ENCODE data around the gene NUP214. TPM values are rescaled to one million over a fixed set of nuclear protein-coding genes. Genes with fewer than 3 reads are reported as not detected.

The NUP214 gene
- polyA plus RNA-seq, 1 experiment = 6.3 TPM

- no peak for DNase-seq (ENCODE audit: low read depth)
- POLR2A ChIA-PET = no interaction called here
- CTCF ChIA-PET = interaction anchor here (0.9 to 1.4 kb wide), 2 partner anchors 14 to 198 kb away, joined by 3 to 5 read pairs; no protein-coding TSS in a partner anchor
- no peak for TF ChIP-seq CTCF (IDR thresholded peaks at IDR 0.05; ENCODE audit: insufficient read depth, low read depth, low read length)
- Histone ChIP-seq H3K36me3 (ENCODE audit: control insufficient read depth, insufficient read depth, low read length) (peaks cover 26% of the 10 kb centered on the region), H3K27me3 (ENCODE audit: control insufficient read depth, insufficient read depth, low read length) (no peaks in the 10 kb centered on the region), H3K4me3 (ENCODE audit: low read depth, low read length) (no peak overlapping the region)
Measured at GRCh38 chr9:131138676-131139075, 13.3 kb downstream of the NUP214 start.

GRCh38 chr9:131140112-131140511 lies 14.7 kb downstream of the NUP214 start:
- Histone ChIP-seq H3K27me3 (ENCODE audit: control insufficient read depth, insufficient read depth, low read length) (no peaks in the 10 kb centered on the region), H3K4me3 (ENCODE audit: low read depth, low read length) (no peak overlapping the region), H3K36me3 (ENCODE audit: control insufficient read depth, insufficient read depth, low read length) (peaks cover 27% of the 10 kb centered on the region)
- ChIA-PET POLR2A (no interaction called here), CTCF (interaction anchor here (1.4 kb wide), 1 partner anchor 12 kb away, joined by 5 read pairs; no protein-coding TSS in a partner anchor)
- DNase-seq (ENCODE audit: low read depth) = no peak
- no peak for TF ChIP-seq CTCF (IDR thresholded peaks at IDR 0.05; ENCODE audit: insufficient read depth, low read depth, low read length)

GRCh38 chr9:131140550-131140949 lies 15.2 kb downstream of the NUP214 start:
- TF ChIP-seq CTCF (IDR thresholded peaks at IDR 0.05; ENCODE audit: insufficient read depth, low read depth, low read length) = no peak
- H3K36me3 ChIP-seq (ENCODE audit: control insufficient read depth, insufficient read depth, low read length) = peaks cover 26% of the 10 kb centered on the region
- DNase-seq (ENCODE audit: low read depth) = no peak
- CTCF ChIA-PET = no interaction called here
- no peaks in the 10 kb centered on the region for H3K27me3 ChIP-seq (ENCODE audit: control insufficient read depth, insufficient read depth, low read length)
- POLR2A ChIA-PET = no interaction called here
- H3K4me3 ChIP-seq (ENCODE audit: low read depth, low read length) = no peak overlapping the region

- Histone ChIP-seq H3K4me3 (ENCODE audit: low read depth, low read length) (no peak overlapping the region), H3K27me3 (ENCODE audit: control insufficient read depth, insufficient read depth, low read length) (no peaks in the 10 kb centered on the region), H3K36me3 (ENCODE audit: control insufficient read depth, insufficient read depth, low read length) (peaks cover 25% of the 10 kb centered on the region)
- no peak for TF ChIP-seq CTCF (IDR thresholded peaks at IDR 0.05; ENCODE audit: insufficient read depth, low read depth, low read length)
- no peak for DNase-seq (ENCODE audit: low read depth)
- ChIA-PET POLR2A (no interaction called here), CTCF (interaction anchor here (1.4 kb wide), 1 partner anchor 9 kb away, joined by 6 read pairs; no protein-coding TSS in a partner anchor)
Measured at GRCh38 chr9:131142160-131142559, 16.8 kb downstream of the NUP214 start.

GRCh38 chr9:131144201-131144600 lies 18.8 kb downstream of the NUP214 start:
- no peak for DNase-seq (ENCODE audit: low read depth)
- Histone ChIP-seq H3K27me3 (ENCODE audit: control insufficient read depth, insufficient read depth, low read length) (no peaks in the 10 kb centered on the region), H3K36me3 (ENCODE audit: control insufficient read depth, insufficient read depth, low read length) (peaks cover 28% of the 10 kb centered on the region), H3K4me3 (ENCODE audit: low read depth, low read length) (no peak overlapping the region)
- ChIA-PET POLR2A (no interaction called here), CTCF (interaction anchor here (0.8 to 1.2 kb wide), 2 partner anchors 11 to 19 kb away, joined by 3 read pairs; partner anchors contain the start of gene NUP214)
- no peak for TF ChIP-seq CTCF (IDR thresholded peaks at IDR 0.05; ENCODE audit: insufficient read depth, low read depth, low read length)

Measured in BJ (cell line).